Kidney glomerular epithelial cell (primary cell): ENCODE results near the gene AQP2.
"Not testable (repeated sequence)": the region's sequence is repeated elsewhere in the genome, so short reads cannot be mapped to it uniquely, and the experiment has no call there.

Experiments used
- DNase-seq: peaks from one replicate; lab custom pipeline; 2025; lab: John Stamatoyannopoulos, UW

AQP2 gene

DNA sequence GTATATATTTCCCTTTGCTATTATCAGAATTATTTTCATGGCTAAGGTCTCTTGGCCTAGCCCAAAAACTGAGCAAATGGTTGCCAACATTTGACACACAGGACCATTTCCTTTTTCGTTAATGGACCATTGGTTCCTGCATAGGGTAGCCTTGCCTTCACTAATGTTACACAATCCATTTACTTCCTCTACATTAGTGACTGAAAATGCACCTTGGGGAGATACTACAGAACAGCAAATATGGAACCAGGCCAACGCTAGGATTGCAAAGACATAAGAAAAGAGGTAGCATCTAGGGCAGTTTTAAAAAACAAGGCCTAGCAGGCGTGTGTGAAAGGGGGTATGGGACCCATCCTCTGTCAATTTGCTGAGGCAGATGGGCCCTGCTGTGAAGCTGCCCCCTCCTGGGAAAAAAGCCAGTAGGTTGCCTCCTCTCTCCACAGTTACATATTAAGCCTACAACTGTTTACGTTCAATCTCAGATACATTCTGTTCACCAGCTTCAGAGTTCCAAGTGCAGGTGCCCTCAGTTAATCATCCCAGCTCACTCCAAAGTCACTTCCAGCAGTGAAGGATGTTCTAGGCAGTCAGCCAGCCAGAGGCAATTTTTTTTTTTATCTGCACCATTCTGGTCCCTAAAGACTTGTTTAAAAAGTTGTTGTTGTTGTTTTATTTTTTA, 37.2 kb downstream of the AQP2 start:
- no peak for DNase-seq

DNA sequence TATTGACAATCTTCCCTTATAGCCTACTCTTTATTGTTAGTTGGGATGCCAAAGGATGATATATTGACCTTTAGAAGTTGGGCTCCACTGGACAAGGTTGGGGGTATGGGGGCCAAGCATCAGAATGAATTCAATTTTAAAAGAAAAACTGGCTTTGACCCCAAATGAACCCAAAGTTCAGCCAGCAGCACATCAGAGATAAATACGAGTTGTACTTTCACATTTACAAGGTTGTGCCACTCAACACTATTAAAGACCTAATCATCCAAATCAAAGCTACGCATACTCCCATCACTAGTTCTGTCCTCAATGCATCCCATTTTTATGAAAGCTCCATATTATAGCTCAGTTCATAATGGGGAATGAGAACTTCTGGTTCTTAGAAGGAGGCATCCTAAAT, 38.9 kb downstream of the AQP2 start:
- DNase-seq, result not testable (repeated sequence)

- no peak for DNase-seq
Observed at GRCh38 chr12:49990273-49990672, 39.7 kb downstream of the AQP2 start.

DNA sequence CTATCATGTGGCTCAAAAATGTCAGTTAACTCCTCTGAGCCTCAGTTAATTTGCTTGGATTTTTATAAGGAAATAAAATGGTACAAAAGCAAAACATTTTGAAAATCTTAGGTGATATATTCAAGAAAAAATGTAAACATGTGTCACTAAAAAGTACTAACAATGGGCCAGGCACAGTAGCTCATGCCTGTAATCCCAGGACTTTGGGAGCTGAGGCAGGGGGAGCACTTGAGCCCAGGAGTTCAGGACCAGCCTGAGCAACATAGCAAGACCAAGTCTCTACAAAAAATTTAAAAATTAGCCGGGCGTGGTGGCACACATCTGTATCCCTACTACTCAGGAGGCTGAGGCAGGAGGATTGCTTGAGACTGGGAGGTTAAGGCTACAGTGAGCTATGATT, 47.9 kb downstream of the AQP2 start:
- no peak for DNase-seq

DNA sequence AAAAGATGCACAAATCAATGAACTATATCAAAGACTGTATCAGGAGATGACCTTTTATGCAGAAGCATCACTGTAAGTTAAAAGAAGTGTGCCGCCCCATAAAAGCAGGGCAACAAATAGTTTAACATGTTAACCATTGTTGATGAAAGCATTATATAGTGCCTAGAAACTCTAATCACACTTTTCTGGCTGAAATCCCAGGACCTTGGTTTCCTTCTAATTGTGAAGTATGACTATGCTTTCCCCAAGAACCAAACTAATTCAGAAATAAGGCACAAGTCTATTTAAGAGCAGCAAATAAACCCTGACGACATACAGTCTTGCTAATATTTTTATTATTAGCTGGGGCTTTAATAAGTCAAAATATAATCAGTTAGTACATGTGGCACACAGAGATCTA, 53.1 kb downstream of the AQP2 start:
- no peak for DNase-seq

GRCh38 chr12:50004696-50005095, 54.2 kb downstream of the AQP2 start:
- DNase-seq, result no peak

DNA sequence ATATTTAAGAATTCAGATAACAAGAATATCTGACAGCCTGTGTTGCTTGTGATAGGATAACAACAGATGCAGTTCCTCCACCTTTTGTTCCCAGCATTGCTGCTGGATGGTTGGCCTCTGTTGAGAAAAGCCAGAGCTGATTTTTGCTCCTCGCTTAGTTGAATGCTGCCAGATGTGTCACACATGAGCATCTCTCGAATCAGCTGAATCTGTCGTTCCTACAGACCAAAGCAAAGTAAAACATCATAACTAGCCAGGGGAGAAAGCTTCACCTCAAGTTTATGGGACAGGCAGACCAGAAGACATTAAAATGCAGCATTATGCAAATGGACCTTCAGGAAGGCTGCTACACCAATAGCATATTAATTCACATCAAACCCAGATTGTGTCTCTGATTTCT, 54.6 kb downstream of the AQP2 start:
- DNase-seq, result no peak

GRCh38 chr12:50006280-50006679, 55.7 kb downstream of the AQP2 start:
- no peak for DNase-seq

DNA sequence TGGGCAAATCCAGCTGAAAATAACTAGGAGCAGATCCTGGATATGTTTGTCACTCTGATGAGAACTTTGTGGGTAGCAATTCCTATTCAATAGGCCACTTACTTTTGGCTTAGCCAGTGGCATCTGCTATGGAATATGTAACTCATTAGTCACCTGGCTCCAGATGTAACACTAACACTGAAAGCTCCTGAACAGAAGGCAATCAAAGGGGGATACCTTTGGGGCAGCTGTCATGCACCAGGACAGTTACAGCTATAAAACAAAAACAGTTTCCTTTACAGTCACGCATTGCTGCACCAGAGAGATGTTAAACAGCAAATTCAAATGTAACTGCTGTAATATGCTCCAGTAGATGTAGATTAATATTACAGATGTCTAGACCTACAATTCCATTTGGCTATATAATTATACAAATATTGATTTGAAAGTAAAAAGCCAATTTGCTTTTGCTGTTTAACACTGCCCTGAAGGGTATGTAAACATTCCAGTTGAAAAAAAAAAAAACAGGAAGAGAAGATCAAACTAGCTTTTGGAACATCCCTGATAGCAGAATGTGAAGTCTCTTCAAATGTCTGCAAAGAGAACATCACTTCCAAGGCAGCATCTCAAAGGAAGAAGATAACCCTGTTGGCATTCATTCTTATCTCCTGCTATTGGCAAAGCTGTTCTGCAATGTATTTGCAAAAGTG, 56.4 kb downstream of the AQP2 start:
- peak; percentile 22 for DNase-seq
